K562 (cell line): ENCODE measurements around the gene NME4. TPM values are rescaled to one million over a fixed set of nuclear protein-coding genes. Genes with fewer than 3 reads are reported as not detected.

Experiments
- BCL6 ChIP-seq: fragments of 250-450 bp; sonication (Bioruptor Pico); IDR thresholded peaks from 2 replicates; pipeline ENCODE4 v1.4.0; 2020
- CCNT2 ChIP-seq: IDR thresholded peaks from 2 replicates; pipeline ENCODE4 v1.6.1; 2011; ENCODE audit warnings: borderline replicate concordance, low read depth, mild to moderate bottlenecking, moderate library complexity, mixed read lengths, low read length; ENCODE audit not compliant: insufficient read length; ENCODE audit errors: extremely low read depth
- DDX20 ChIP-seq: fragments of 450-650 bp; IDR thresholded peaks from 2 replicates; pipeline ENCODE4 v1.6.1; 2016; ENCODE audit warnings: missing genetic modification characterization, low read depth, mild to moderate bottlenecking, missing compliant biosample characterization, moderate library complexity
- E2F6 ChIP-seq, 2 experiments: IDR thresholded peaks; 2 replicates each; pipeline ENCODE4 v1.6.1; 2011; ENCODE audit warnings: borderline replicate concordance in 1 of 2, control low read depth in 1 of 2, low read depth in 1 of 2, low read length in 1 of 2, mild to moderate bottlenecking in 1 of 2, mixed read lengths in 1 of 2, moderate library complexity in 1 of 2; ENCODE audit not compliant: insufficient read depth in 1 of 2, insufficient read length in 1 of 2, poor library complexity in 1 of 2, severe bottlenecking in 1 of 2; ENCODE audit errors: extremely low read depth in 1 of 2
- FOXO4 ChIP-seq: fragments of 450-650 bp; formaldehyde crosslinking; IDR thresholded peaks from 2 replicates; pipeline ENCODE4 v1.4.0; 2020; ENCODE audit warnings: mild to moderate bottlenecking, moderate library complexity
- HDAC6 ChIP-seq: IDR thresholded peaks from 2 replicates; pipeline ENCODE4 v1.6.1; 2012; ENCODE audit warnings: low read depth, mild to moderate bottlenecking, control low read depth, inconsistent platforms, low read length, moderate library complexity
- KHSRP ChIP-seq: fragments of 450-650 bp; IDR thresholded peaks from 2 replicates; pipeline ENCODE4 v1.6.1; 2017
- POLR2B ChIP-seq: fragments of 450-650 bp; IDR thresholded peaks from 2 replicates; pipeline ENCODE4 v1.6.1; 2018; ENCODE audit warnings: low read depth; ENCODE audit not compliant: partially characterized antibody
- PPARD ChIP-seq: fragments of 250-450 bp; sonication (Bioruptor Pico); IDR thresholded peaks from 2 replicates; pipeline ENCODE4 v1.8.0; 2022; ENCODE audit warnings: inconsistent platforms, mild to moderate bottlenecking, moderate library complexity
- REST ChIP-seq, 2 experiments: fragments of 450-650 bp; formaldehyde crosslinking in 1 of 2; IDR thresholded peaks; 2 replicates each; pipeline versions ENCODE4 v1.4.0 to v1.6.1; 2014 to 2020; ENCODE audit warnings: mild to moderate bottlenecking in 2 of 2, borderline replicate concordance in 1 of 2, low read depth in 1 of 2
- SLC30A9 ChIP-seq: fragments of 250-450 bp; sonication (Bioruptor Pico); IDR thresholded peaks from 2 replicates; pipeline ENCODE4 v1.8.0; 2022; ENCODE audit warnings: mild to moderate bottlenecking, moderate library complexity
- SPI1 ChIP-seq: IDR thresholded peaks from 2 replicates; pipeline ENCODE4 v1.6.1; 2011; ENCODE audit warnings: low read depth, low read length, control low read depth, borderline replicate concordance
- TAF9B ChIP-seq: fragments of 450-650 bp; IDR thresholded peaks from 2 replicates; pipeline ENCODE4 v1.6.1; 2018; ENCODE audit warnings: mild to moderate bottlenecking; ENCODE audit not compliant: partially characterized antibody
- ZBTB43 ChIP-seq: sonication (generic); formaldehyde crosslinking; IDR thresholded peaks from 2 replicates; pipeline ENCODE4 v1.8.0; 2023; ENCODE audit warnings: mild to moderate bottlenecking, missing genetic modification reagents
- ZNF584 ChIP-seq: fragments of 200-800 bp; sonication (Bioruptor generic); IDR thresholded peaks from 2 replicates; pipeline ENCODE4 v1.6.1; 2016; ENCODE audit warnings: low read depth, mild to moderate bottlenecking, missing genetic modification characterization, missing compliant biosample characterization
- ZNF589 ChIP-seq: fragments of 200-800 bp; sonication (Bioruptor generic); IDR thresholded peaks from 2 replicates; pipeline ENCODE4 v1.6.1; 2016; ENCODE audit warnings: low read depth, missing genetic modification characterization, missing compliant biosample characterization
- polyA plus RNA-seq, 8 experiments: library from polyadenylated mRNA; depleted of rRNA in 4 of 8; stranded (reverse) in 5 of 8; unstranded in 3 of 8; fragments of >200 nt; fragmentation: Nextera tagmentation in 2 of 8; fragmentation: Illumina TruSeq in 1 of 8; extraction: Ambion mirVana in 2 of 8; extraction: Trizol in 1 of 8; gene quantifications; 2 replicates each; pipeline versions ENCODE4 v1.2.1 to v1.2.3, GENCODE V29; 2011 to 2014; ENCODE audit warnings: inconsistent platforms in 1 of 8, missing spikeins in 1 of 8
- total RNA-seq, 7 experiments: library from RNA; depleted of rRNA in 6 of 7; stranded (reverse); fragments of >200 nt in 6 of 7; fragmentation: Illumina TruSeq in 2 of 7; extraction: Trizol in 2 of 7; gene quantifications; 2 replicates each; pipeline versions ENCODE4 v1.2.1 to v1.2.3, GENCODE V29; 2011 to 2021; ENCODE audit warnings: low replicate concordance in 1 of 7

The NME4 gene
- total and polyA plus RNA-seq, 9 of the 15 experiments (the other 6 are each of a cell fraction or from before 2014, with no cell fraction given) = 15.4 to 264 (median 139) TPM

GRCh38 chr16:370443-370842 lies 26.6 kb upstream of the NME4 start, which contains the start of gene MRPL28 (continued):
- TF ChIP-seq CCNT2 (no peak), ZBTB43 (CRISPR knock-in tag) (no peak), REST (IDR thresholded peaks at IDR 0.05; ENCODE audit: borderline replicate concordance) (no peak; the same call in 1 of the 2 replicates), REST (CRISPR knock-in tag; IDR thresholded peaks at IDR 0.05; ENCODE audit: low read depth) (no peak), PPARD (CRISPR knock-in tag) (no peak), POLR2B (peak; percentile 17), SPI1 (peak; percentile 17; the same call in 1 of the 2 replicates), ZNF589 (CRISPR knock-in tag) (no peak), BCL6 (CRISPR knock-in tag) (no peak), HDAC6 (no peak), FOXO4 (CRISPR knock-in tag) (no peak), ZNF584 (no peak), DDX20 (no peak), KHSRP (no peak), SLC30A9 (CRISPR knock-in tag) (no peak), E2F6 (IDR thresholded peaks at IDR 0.05; ENCODE audit: borderline replicate concordance in 1 of 2, extremely low read depth in 1 of 2, insufficient read depth in 1 of 2, insufficient read length in 1 of 2, low read depth in 1 of 2, low read length in 1 of 2, poor library complexity in 1 of 2, severe bottlenecking in 1 of 2) (peak in 1 of 2 experiments; percentile 11), TAF9B (no peak)
